ENCODE results near the gene ADAP1.

Gene ADAP1

GRCh38 chr7:894927-895450 lies 59.5 kb downstream of the ADAP1 start:
- no peak for DNase-seq (ENCODE audit: low spot score)

GRCh38 chr7:894164-894867 lies 60.2 kb downstream of the ADAP1 start:
- DNase-seq (ENCODE audit: low spot score): no peak

GRCh38 chr7:893686-894085 lies 60.8 kb downstream of the ADAP1 start:
- DNase-seq (ENCODE audit: low spot score): no peak

DNA sequence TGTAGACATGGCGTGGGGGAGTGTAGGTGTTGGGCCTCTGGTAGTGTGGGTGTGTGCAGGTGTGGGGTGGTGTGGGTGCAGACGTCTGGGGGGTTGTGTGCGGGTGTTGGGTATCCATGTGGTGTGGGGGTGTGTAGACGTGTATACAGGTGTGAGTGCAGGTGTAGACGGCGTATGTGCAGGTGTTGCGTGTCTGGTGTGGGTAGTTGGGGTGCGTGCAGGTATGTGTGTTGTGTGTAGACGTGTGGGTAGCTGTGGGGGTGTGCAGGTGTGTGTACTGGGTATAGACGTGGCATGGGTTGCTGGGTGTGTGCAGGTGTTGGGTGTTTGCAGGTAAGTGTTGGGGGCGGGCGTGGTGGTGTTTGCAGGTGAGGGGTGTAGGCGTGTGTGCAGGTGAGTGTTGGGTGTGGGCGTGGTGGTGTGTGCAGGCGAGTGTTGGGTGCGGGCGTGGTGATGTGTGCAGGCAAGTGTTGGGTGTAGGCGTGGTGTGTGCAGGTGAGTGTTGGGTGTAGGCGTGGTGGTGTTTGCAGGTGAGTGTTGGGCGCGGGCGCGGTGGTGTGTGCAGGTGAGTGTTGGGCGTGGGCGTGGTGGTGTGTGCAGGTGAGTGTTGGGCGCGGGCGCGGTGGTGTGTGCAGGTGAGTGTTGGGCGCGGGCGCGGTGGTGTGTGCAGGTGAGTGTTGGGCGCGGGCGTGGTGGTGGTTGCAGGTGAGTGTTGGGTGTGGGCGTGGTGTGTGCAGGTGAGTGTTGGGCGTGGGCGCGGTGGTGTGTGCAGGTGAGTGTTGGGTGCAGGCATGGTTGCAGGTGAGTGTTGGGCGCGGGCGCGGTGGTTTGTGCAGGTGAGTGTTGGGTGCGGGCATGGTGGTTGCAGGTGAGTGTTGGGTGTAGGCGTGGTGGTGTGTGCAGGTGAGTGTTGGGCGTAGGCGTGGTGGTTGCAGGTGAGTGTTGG lies 61.6 kb downstream of the ADAP1 start:
- DNase-seq (ENCODE audit: low spot score): no peak

DNA sequence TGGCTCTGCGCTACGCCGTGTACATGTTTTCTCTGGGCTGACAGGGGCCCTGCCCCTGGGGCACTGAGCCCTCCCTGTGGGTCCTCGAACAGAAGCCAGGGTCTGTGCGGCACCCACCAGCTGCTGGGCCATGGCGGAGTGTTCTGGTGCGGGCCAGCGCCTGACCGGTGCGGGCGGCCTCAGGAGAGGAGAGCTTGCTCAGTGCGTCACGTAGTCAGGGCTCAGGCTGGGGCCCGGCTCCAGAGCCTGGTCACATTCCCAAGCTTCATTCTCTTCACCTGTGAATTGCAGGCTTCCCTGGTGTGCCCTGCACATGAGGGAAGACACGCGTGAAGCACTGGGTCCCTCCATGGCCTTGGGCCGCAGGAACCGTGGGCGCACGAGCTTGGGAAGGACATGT lies 62.7 kb downstream of the ADAP1 start:
- DNase-seq (ENCODE audit: low spot score): no peak

- no peak for DNase-seq (ENCODE audit: low spot score)
These were observed 63.2 kb downstream of the ADAP1 start for GRCh38 chr7:891291-891690.

- no peak for DNase-seq (ENCODE audit: low spot score)
These were observed 63.6 kb downstream of the ADAP1 start for GRCh38 chr7:890868-891267.

GRCh38 chr7:889391-889790 lies 65.1 kb downstream of the ADAP1 start:
- DNase-seq (ENCODE audit: low spot score): no peak

DNA sequence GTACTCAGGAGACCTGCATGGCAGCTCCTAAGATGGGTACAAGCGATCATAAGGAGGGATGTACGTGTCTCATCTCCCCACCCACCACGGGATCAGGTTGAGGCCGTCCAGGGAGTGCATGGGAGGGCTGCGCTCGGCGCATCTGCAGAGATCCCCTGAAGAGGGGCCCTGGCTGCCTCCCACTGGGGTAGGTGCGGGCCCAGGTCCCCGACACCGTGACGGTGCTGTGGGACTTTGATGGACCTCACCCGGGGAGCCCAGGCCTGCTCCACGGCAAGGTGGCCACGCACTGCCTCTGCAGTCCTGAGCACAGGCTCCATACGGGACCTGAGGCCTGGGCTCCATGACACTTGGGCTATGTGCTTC lies 65.5 kb downstream of the ADAP1 start:
- no peak for DNase-seq (ENCODE audit: low spot score)

DNA sequence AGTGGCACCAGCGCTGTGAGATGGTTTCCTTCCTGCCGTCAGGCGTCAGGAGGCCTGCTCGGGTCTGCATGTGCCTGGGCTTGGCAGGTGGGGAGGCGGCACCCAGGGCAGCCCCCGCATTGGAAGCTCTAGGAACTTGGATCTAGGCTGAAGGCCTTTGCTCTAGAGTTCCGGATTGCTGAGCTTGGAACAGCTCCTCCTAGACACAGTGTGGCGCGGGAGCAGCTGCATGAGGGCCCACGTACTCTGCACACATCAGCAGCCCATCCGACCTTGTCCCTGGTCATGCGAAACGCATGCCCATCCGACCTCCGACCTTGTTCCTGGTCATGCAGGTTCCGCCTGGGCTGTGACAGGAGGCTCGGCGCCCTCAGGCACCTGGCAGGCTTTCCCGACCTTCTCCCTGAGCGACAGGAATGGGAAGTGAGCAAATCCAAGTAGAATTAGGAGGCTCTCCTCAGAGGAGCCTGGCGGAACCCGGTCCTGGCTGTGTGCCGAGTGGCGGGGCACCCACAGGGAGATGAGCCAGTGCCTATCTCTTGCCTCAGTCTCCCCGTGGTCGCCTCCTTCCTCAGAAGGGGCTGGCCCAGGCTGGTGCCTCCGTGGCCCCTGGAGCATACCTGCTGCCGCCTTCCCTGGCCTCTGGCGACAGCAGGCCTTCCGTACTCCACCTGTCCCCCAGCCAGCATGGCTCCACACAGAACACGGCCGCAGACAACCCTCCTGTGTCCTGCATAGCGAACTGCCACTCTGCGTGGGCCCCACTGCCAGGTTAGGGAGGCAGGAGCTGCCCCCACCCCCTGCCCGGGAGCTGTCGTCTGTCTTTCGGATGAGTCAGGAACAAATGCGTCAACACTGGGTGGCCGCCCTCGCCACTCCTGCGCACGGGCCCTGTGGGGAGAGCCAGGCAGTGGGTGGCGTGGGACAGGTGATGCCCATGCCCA lies 66.1 kb downstream of the ADAP1 start:
- DNase-seq (ENCODE audit: low spot score): no peak

DNA sequence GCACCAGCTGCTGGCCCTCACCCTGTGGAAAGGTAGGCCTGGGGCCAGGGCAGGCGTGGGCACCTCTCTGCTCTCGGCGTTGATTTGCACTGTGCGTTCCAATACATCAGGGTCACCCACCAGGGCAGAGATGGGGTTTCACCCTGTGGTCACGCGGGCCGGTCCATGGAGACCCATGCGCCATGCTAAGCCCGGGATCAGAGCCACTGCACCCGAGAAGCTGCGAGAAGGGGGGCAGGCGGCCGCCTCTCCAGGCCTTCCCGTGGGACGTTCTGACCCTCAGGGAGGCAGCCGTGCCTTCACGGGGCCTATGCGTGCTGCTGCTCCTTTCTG lies 67.0 kb downstream of the ADAP1 start:
- DNase-seq (ENCODE audit: low spot score): no peak

- DNase-seq (ENCODE audit: low spot score): no peak
These were observed 67.6 kb downstream of the ADAP1 start for GRCh38 chr7:886626-887487.

DNA sequence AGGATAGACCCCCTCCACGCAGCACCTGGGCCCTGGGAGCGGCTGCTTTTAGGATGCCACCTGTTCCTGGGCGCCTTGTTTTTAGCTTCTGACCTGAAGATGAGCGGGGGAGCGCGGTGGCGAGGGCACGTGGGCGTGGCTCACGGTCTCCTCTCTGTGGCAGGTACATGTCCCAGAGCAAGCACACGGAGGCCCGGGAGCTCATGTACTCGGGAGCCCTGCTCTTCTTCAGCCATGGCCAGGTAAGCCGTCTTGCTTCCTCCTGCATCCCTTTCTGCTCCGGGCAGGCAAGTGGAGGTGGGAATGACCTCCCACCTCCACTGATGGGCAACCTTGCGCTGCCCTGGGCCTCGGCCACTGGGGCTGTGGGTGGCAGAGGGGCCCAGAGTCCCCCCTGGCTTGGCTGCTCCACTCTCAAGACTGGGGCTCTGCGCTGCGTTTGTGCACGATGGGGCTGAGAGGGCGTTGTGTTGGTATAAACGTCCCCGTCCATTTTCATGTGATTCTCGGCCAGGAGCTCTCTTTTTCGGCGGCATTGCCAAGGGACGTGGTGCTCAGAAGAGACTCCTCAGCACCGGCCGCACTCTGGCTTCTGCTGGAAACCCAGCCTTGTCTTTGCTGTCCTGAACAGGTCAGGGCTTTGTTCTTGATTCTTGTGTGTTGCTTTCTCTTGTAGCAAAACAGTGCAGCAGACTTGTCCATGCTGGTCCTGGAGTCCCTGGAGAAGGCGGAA lies 68.4 kb downstream of the ADAP1 start:
- no peak for DNase-seq (ENCODE audit: low spot score)

GRCh38 chr7:885261-885892 lies 69.1 kb downstream of the ADAP1 start:
- no peak for DNase-seq (ENCODE audit: low spot score)

DNA sequence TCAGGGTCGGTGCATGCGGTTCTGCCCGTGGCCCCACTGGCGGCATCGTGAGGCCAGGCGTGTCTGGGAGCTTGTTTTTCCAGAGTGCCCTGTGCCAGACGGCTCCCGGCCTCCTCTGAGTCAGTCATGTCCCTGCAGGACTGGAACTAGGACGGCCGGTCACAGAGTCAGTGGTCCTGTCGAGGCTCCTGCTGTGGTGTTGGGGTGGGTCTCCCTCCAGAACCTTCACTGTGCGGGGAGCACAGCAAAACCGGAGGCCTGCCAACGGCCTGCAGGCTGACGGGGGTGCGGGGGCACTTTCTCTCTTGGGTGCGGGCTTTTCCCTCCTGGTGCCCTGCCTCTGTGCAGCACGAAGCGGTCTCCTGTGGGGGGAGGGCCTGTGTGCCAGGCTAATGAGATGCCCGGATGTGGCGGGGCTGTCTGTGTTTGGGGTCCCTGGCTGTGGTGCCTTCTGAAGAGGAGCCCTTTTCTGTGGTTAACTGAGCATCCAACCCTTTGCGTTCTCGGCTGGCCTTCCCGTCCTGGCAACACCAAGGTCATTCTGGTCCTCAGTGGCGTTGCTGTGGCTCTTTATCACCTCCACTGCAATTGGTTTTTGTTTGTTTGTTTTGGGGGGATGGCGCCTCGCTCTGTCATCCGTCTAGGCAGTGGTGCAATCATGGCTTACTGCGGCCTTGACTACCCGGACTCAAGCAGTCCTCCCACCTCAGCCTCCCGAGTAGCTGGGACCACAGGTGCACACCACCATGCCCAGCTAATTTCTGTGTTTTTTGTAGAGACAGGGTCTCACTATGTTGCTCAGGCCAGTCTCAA lies 70.1 kb downstream of the ADAP1 start:
- no peak for DNase-seq (ENCODE audit: low spot score)

DNA sequence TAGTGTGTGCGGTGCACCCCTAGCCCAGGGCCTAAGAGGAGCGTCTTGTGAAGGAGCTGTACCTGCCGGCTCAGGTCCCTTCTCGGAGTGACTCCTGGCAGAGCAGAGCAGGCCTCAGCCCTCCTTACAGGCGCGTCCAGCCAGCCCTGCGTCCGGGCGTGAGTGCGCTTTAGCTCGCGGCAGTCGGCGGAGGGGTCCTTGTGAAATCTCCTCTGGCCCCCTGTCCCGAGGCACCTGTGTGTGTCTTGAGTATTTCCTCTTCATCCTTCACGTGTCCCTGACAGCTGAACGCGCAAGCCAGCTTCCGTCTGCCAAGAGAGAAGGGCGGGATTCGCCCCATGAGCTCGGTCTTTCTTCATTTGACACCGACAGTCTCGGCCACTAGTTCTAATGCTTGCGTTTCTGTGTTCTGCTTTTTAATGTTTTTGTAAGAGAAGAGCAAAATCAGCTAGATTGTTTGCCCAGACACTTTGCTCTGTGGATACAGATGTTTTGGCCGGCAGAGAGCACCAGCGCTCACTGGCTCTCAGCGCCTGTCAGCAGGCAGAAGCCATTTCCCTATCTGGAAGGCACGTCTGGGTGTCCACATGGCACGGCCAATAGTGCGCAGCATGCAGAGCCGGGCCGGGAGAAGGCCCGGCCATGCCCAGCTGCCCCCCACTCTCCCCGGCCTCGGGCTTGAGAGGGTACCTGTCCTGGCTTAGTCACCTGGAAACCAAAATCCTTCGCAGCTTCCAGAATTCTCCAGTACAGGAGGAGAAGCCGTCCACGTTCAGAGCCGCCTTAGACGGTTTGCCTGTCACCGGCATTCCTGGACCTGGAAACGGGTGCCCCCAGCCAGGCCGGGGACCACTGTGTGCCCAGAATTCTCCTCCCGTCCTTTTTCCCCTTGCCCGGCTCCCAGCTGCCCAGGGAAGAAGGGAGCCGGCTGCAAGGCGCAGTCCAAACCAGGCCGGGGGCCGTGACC lies 71.1 kb downstream of the ADAP1 start:
- DNase-seq (ENCODE audit: low spot score): no peak

DNA sequence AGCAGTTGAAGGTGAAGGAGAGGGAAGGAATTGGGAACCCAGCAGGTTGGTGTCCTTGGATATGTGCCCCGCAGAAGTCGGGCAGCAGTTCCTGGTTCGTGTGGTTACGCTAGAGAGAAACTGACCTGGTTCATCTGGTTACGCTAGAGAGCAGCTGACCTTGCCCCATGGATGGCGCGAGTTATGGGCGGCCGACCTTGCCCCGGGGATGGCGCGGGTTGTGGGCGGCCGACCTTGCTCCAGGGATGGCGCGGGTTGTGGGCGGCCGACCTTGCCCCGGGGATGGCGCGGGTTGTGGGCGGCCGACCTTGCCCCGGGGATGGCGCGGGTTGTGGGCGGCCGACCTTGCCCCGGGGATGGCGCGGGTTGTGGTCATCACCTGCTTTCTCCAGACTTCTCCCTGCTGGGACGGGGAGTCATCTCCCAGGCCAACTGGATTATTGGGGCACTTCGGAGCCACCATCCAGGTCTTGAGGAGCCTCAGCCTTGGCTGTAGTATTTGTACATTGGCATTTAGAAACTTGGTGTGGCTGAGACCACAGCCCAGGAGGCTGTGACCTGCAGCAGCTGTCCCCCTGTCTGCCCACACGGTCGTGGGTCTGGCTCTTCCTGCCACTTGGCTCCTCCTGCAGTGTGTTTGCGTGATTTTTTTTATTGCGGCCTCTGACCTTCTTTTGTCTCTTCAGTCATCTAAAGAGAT lies 72.0 kb downstream of the ADAP1 start:
- DNase-seq (ENCODE audit: low spot score): no peak

Data from left forelimb (tissue), 1 donor.